Stimulated activated CD4-positive, alpha-beta T cell treated with anti-CD3 and anti-CD28 coated beads, Interleukin-15, amount 100 ng/mL, for 24 hours (primary cell): ENCODE results near the gene KCNK4.

ENCODE experiments used
- DNase-seq: peaks from one replicate; pipeline ENCODE4 v3.0.0-alpha.2; 2020

Gene KCNK4

GRCh38 chr11:64254326-64254725 lies 36.8 kb upstream of the KCNK4 start:
- DNase-seq = no peak

GRCh38 chr11:64255135-64256128 lies 35.7 kb upstream of the KCNK4 start:
- no peak for DNase-seq

GRCh38 chr11:64256300-64256699 lies 34.8 kb upstream of the KCNK4 start:
- DNase-seq = no peak

- DNase-seq = no peak
Observed at GRCh38 chr11:64258356-64258755, 32.7 kb upstream of the KCNK4 start.

- DNase-seq = no peak
Observed at GRCh38 chr11:64258946-64259532, 32.1 kb upstream of the KCNK4 start.

- DNase-seq = no peak
Observed at GRCh38 chr11:64259533-64260067, 31.5 kb upstream of the KCNK4 start.

GRCh38 chr11:64260147-64260708 lies 30.9 kb upstream of the KCNK4 start:
- no peak for DNase-seq

GRCh38 chr11:64261556-64262080 lies 29.5 kb upstream of the KCNK4 start:
- DNase-seq = no peak

GRCh38 chr11:64262271-64263002 lies 28.7 kb upstream of the KCNK4 start:
- no peak for DNase-seq

GRCh38 chr11:64263021-64263946 lies 27.8 kb upstream of the KCNK4 start:
- no peak for DNase-seq

GRCh38 chr11:64263947-64264317 lies 27.2 kb upstream of the KCNK4 start:
- no peak for DNase-seq

- no peak for DNase-seq
Observed at GRCh38 chr11:64264371-64264852, 26.7 kb upstream of the KCNK4 start.

- no peak for DNase-seq
Observed at GRCh38 chr11:64265176-64266160, 25.6 kb upstream of the KCNK4 start.

- no peak for DNase-seq
Observed at GRCh38 chr11:64266339-64266738, 24.8 kb upstream of the KCNK4 start.

- no peak for DNase-seq
Observed at GRCh38 chr11:64267207-64267945, 23.7 kb upstream of the KCNK4 start.

GRCh38 chr11:64268025-64268892 lies 22.8 kb upstream of the KCNK4 start:
- no peak for DNase-seq

- DNase-seq = peak; percentile 74
Observed at GRCh38 chr11:64268893-64269539, 22.1 kb upstream of the KCNK4 start.
